Measurements from ENCODE around the gene TRMT1.

Gene TRMT1

DNA sequence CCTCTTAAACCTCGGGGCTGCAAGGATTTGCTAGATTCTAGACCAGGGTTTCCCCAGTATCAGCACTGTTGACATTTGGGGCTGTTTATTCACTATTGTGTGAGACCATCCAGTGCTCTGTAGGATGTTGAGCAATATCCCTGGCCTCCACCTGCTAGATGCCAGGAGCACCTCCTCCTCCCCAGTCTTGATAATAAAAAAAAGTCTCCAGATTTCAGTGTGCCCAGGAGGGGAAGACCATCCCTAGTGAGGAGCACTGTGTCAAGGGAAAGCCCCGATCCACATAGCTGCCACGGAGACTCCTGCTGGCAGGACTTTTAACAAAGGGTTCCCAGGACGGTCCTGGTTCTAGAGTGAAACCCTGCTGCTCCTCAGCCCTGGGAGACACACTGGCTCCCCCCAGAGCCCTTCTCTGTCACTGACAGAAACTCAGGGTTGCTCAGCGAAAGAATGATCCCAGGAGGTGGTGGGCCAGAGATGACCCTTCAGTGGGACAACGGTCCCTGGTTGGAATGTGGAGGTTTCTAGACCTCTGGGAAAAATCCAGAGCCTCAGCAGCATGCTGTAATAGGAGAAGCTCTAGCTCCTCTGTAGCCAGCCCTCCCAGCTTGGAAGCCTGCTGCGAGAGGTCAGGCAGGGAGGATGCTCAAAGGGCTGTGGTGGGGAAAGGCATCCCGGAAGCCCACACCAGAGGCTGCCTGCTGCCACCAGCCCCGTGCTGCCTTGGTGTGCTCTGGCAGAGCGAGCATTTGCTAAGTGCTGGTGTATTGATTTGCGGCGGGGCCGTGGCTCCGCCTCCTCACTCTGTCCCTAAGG, 34.1 kb downstream of the TRMT1 start:
- Histone ChIP-seq H3K27ac (replicated peaks) (no peak overlapping the region), H3K27me3 (ENCODE audit: insufficient read depth, poor library complexity, severe bottlenecking) (no peaks in the 10 kb centered on the region)
- peak in 1 of 2 experiments; percentile 26 for DNase-seq (ENCODE audit: low read depth in 1 of 2, low spot score in 1 of 2)

GRCh38 chr19:13079542-13079986, 37.0 kb downstream of the TRMT1 start:
- Histone ChIP-seq H3K27ac (replicated peaks) (peak overlapping the region; percentile 60), H3K27me3 (ENCODE audit: insufficient read depth, poor library complexity, severe bottlenecking) (no peaks in the 10 kb centered on the region), H3K4me3 (replicated peaks; ENCODE audit: insufficient read depth, low read length) (no peak overlapping the region)
- no peak for TF ChIP-seq GABPA (IDR thresholded peaks at IDR 0.05; ENCODE audit: low read depth)
- peak; percentile 52 for TF ChIP-seq POLR2AphosphoS5 (IDR thresholded peaks at IDR 0.05; ENCODE audit: low read depth)
- peak; percentile 62 to 73 for DNase-seq (ENCODE audit: low read depth in 1 of 2, low spot score in 1 of 2)

More for the DNA sequence above, 34.1 kb downstream of the TRMT1 start:
- no peak overlapping the region for H3K4me3 ChIP-seq (replicated peaks; ENCODE audit: insufficient read depth, low read length)
- TF ChIP-seq, protein P1, sequence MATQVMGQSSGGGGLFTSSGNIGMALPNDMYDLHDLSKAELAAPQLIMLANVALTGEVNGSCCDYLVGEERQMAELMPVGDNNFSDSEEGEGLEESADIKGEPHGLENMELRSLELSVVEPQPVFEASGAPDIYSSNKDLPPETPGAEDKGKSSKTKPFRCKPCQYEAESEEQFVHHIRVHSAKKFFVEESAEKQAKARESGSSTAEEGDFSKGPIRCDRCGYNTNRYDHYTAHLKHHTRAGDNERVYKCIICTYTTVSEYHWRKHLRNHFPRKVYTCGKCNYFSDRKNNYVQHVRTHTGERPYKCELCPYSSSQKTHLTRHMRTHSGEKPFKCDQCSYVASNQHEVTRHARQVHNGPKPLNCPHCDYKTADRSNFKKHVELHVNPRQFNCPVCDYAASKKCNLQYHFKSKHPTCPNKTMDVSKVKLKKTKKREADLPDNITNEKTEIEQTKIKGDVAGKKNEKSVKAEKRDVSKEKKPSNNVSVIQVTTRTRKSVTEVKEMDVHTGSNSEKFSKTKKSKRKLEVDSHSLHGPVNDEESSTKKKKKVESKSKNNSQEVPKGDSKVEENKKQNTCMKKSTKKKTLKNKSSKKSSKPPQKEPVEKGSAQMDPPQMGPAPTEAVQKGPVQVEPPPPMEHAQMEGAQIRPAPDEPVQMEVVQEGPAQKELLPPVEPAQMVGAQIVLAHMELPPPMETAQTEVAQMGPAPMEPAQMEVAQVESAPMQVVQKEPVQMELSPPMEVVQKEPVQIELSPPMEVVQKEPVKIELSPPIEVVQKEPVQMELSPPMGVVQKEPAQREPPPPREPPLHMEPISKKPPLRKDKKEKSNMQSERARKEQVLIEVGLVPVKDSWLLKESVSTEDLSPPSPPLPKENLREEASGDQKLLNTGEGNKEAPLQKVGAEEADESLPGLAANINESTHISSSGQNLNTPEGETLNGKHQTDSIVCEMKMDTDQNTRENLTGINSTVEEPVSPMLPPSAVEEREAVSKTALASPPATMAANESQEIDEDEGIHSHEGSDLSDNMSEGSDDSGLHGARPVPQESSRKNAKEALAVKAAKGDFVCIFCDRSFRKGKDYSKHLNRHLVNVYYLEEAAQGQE (IDR thresholded peaks at IDR 0.05; ENCODE audit: insufficient replicate concordance, low read depth): no peak
- TF ChIP-seq POLR2AphosphoS5 (IDR thresholded peaks at IDR 0.05; ENCODE audit: low read depth): no peak
- no peak for TF ChIP-seq SPI1 (IDR thresholded peaks at IDR 0.05; ENCODE audit: borderline replicate concordance, low read depth)
- no peak for TF ChIP-seq GABPA (IDR thresholded peaks at IDR 0.05; ENCODE audit: low read depth)
- TF ChIP-seq, protein P2, sequence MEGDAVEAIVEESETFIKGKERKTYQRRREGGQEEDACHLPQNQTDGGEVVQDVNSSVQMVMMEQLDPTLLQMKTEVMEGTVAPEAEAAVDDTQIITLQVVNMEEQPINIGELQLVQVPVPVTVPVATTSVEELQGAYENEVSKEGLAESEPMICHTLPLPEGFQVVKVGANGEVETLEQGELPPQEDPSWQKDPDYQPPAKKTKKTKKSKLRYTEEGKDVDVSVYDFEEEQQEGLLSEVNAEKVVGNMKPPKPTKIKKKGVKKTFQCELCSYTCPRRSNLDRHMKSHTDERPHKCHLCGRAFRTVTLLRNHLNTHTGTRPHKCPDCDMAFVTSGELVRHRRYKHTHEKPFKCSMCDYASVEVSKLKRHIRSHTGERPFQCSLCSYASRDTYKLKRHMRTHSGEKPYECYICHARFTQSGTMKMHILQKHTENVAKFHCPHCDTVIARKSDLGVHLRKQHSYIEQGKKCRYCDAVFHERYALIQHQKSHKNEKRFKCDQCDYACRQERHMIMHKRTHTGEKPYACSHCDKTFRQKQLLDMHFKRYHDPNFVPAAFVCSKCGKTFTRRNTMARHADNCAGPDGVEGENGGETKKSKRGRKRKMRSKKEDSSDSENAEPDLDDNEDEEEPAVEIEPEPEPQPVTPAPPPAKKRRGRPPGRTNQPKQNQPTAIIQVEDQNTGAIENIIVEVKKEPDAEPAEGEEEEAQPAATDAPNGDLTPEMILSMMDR (IDR thresholded peaks at IDR 0.05; ENCODE audit: insufficient read depth, low read length): no peak

- H3K27me3 ChIP-seq (ENCODE audit: insufficient read depth, poor library complexity, severe bottlenecking): no peaks in the 10 kb centered on the region
- peak overlapping the region; percentile 60 for H3K27ac ChIP-seq (replicated peaks)
- H3K4me3 ChIP-seq (replicated peaks; ENCODE audit: insufficient read depth, low read length): no peak overlapping the region
- peak; percentile 67; the same call in 1 of the 2 replicates for TF ChIP-seq SPI1 (IDR thresholded peaks at IDR 0.05; ENCODE audit: borderline replicate concordance, low read depth)
- TF ChIP-seq, protein P2 (IDR thresholded peaks at IDR 0.05; ENCODE audit: insufficient read depth, low read length): no peak
- 0 out of 2 replicates have a peak, but pooled peaks have one; percentile 5 for TF ChIP-seq POLR2AphosphoS5 (IDR thresholded peaks at IDR 0.05; ENCODE audit: low read depth)
- peak; percentile 18 to 42 for DNase-seq (ENCODE audit: low read depth in 1 of 2, low spot score in 1 of 2)
Measured at GRCh38 chr19:13078897-13079541, 37.5 kb downstream of the TRMT1 start.

DNA sequence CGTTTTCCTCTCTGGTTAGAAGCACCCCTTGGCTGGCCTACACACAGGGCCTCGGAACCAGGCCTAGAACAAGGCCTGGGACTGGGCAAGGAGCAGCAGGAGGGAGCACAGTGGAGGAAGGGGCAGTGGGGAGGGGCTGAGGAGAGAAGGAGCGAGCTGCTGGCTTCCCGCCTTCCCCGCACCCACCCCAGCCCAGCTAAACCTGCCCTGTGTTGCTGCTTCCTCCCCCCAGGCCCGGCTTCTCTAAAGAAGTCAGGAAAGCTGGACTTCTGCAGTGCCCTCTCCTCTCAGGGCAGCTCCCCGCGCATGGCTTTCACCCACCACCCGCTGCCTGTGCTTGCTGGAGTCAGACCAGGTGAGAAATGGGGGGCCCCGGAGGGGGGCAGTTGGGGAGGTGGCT, 38.2 kb downstream of the TRMT1 start:
- DNase-seq (ENCODE audit: low read depth in 1 of 2, low spot score in 1 of 2): no peak
- peak overlapping the region; percentile 60; the same call in 1 of the 2 replicates for H3K27ac ChIP-seq (replicated peaks)
- TF ChIP-seq, protein P1 (IDR thresholded peaks at IDR 0.05; ENCODE audit: insufficient replicate concordance, low read depth): no peak
- TF ChIP-seq, protein P2 (IDR thresholded peaks at IDR 0.05; ENCODE audit: insufficient read depth, low read length): no peak
- TF ChIP-seq SPI1 (IDR thresholded peaks at IDR 0.05; ENCODE audit: borderline replicate concordance, low read depth) (no peak), GABPA (IDR thresholded peaks at IDR 0.05; ENCODE audit: low read depth) (no peak), POLR2AphosphoS5 (IDR thresholded peaks at IDR 0.05; ENCODE audit: low read depth) (no peak)
- H3K27me3 ChIP-seq (ENCODE audit: insufficient read depth, poor library complexity, severe bottlenecking): no peaks in the 10 kb centered on the region
- no peak overlapping the region for H3K4me3 ChIP-seq (replicated peaks; ENCODE audit: insufficient read depth, low read length)

Measured in HL-60 (cell line).